PC-9 (cell line): ENCODE measurements around the gene HNRNPU. TPM values are rescaled to one million over a fixed set of nuclear protein-coding genes. Genes with fewer than 3 reads are reported as not detected.

Source experiments
- BruUV-seq: library from RNA; stranded (reverse); fragments of 400-500 nt; replicated peaks from 2 replicates; lab custom pipeline; 2021; lab: Mats Ljungman, UMichigan
- CTCF ChIA-PET: fragments of 300-600 bp; sonication (Branson Sonifier 250); formaldehyde crosslinking; loops from one replicate; lab custom pipeline; 2022; ENCODE audit warnings: antibody characterized with exemption; lab: Charles Lee
- POLR2A ChIA-PET: fragments of 300-600 bp; sonication (Branson Sonifier 250); formaldehyde crosslinking; loops from one replicate; lab custom pipeline; 2022; ENCODE audit warnings: antibody characterized with exemption; ENCODE audit not compliant: unreplicated experiment; lab: Charles Lee
- DNase-seq, 2 experiments: peaks; one replicate each; pipeline versions ENCODE4 v3.0.0 to v3.0.0-alpha.2; 2015 to 2022; ENCODE audit warnings: mixed read lengths in 1 of 2
- H2AFZ ChIP-seq: fragments of 200-600 bp; sonication (generic); 2 replicates; pipeline ENCODE4 v1.8.1; 2017; ENCODE audit warnings: antibody characterized with exemption
- H3F3A ChIP-seq: fragments of 200-600 bp; sonication (generic); 2 replicates; pipeline ENCODE4 v1.8.1; 2017; ENCODE audit warnings: antibody characterized with exemption, mild to moderate bottlenecking, low read depth; ENCODE audit not compliant: insufficient read depth
- H3K27ac ChIP-seq: fragments of 200-600 bp; sonication (generic); 2 replicates; pipeline ENCODE4 v1.6.1; 2016; ENCODE audit warnings: mixed run types
- H3K27me3 ChIP-seq: fragments of 200-600 bp; sonication (generic); 2 replicates; pipeline ENCODE4 v1.6.1; 2016; ENCODE audit warnings: low read depth, mixed run types; ENCODE audit not compliant: insufficient read depth
- H3K36me3 ChIP-seq: fragments of 200-600 bp; sonication (generic); 2 replicates; pipeline ENCODE4 v1.6.1; 2016; ENCODE audit warnings: low read depth, mixed run types
- H3K4me1 ChIP-seq: fragments of 200-600 bp; sonication (generic); replicated peaks from 2 replicates; pipeline ENCODE4 v1.6.1; 2016; ENCODE audit warnings: mixed run types; ENCODE audit not compliant: insufficient read depth
- H3K4me2 ChIP-seq: fragments of 200-600 bp; sonication (generic); 2 replicates; pipeline ENCODE4 v1.6.1; 2017; ENCODE audit warnings: mixed run types
- H3K4me3 ChIP-seq: fragments of 200-600 bp; sonication (generic); 2 replicates; pipeline ENCODE4 v1.6.1; 2016; ENCODE audit warnings: mixed run types
- H3K79me2 ChIP-seq: fragments of 200-600 bp; sonication (generic); 2 replicates; pipeline ENCODE4 v1.6.1; 2017; ENCODE audit warnings: low read depth, mixed run types
- H3K9me2 ChIP-seq: fragments of 200-600 bp; sonication (generic); 2 replicates; pipeline ENCODE4 v1.8.1; 2017; ENCODE audit warnings: mild to moderate bottlenecking; ENCODE audit not compliant: insufficient read depth
- H3K9me3 ChIP-seq: fragments of 200-600 bp; sonication (generic); 2 replicates; pipeline ENCODE4 v1.8.1; 2016; ENCODE audit warnings: low read depth; ENCODE audit not compliant: insufficient read depth
- H4K20me1 ChIP-seq: fragments of 200-600 bp; sonication (generic); 2 replicates; pipeline ENCODE4 v1.8.1; 2017; ENCODE audit not compliant: insufficient read depth
- CTCF ChIP-seq: fragments of 200-600 bp; sonication (generic); conservative IDR thresholded peaks from 2 replicates; pipeline ENCODE4 v1.6.1; 2017; ENCODE audit warnings: mixed run types, antibody characterized with exemption, mild to moderate bottlenecking, moderate library complexity
- EZH2 ChIP-seq: fragments of 200-600 bp; sonication (generic); IDR thresholded peaks from 2 replicates; pipeline ENCODE4 v1.8.0; 2017; ENCODE audit warnings: antibody characterized with exemption, low read depth
- intact Hi-C: fragments of 100-400 bp; cut with micrococcal nuclease; formaldehyde crosslinking; loops from one replicate; pipeline ENCODE4 v1.10.0; 2022; ENCODE audit not compliant: unreplicated experiment
- total RNA-seq: library from RNA; stranded (reverse); gene quantifications from 2 replicates; pipeline ENCODE4 v1.2.3, GENCODE V29; 2021

Gene HNRNPU
- total RNA-seq, 1 experiment from 2014 or later: 376 TPM

- Histone ChIP-seq H4K20me1 (peaks cover 21% of the 10 kb centered on the region), H3K9me2 (no peaks in the 10 kb centered on the region), H3K27ac (no peak overlapping the region), H3K27me3 (no peaks in the 10 kb centered on the region), H3F3A (peaks cover 85% of the 10 kb centered on the region), H3K9me3 (no peaks in the 10 kb centered on the region), H3K36me3 (peaks cover 68% of the 10 kb centered on the region), H3K4me3 (no peak overlapping the region), H3K4me1 (no peaks in the 10 kb centered on the region), H2AFZ (no peak overlapping the region), H3K79me2 (peaks cover 23% of the 10 kb centered on the region), H3K4me2 (no peak overlapping the region)
- CTCF ChIA-PET: no interaction called here
- intact Hi-C loops: no loop called here
- DNase-seq: no peak
- TF ChIP-seq CTCF (no peak), EZH2 (no peak)
- POLR2A ChIA-PET: no interaction called here
- no TSS peak for BruUV-seq
Measured at GRCh38 chr1:244846653-244847052, 17.7 kb downstream of the HNRNPU start.

DNA sequence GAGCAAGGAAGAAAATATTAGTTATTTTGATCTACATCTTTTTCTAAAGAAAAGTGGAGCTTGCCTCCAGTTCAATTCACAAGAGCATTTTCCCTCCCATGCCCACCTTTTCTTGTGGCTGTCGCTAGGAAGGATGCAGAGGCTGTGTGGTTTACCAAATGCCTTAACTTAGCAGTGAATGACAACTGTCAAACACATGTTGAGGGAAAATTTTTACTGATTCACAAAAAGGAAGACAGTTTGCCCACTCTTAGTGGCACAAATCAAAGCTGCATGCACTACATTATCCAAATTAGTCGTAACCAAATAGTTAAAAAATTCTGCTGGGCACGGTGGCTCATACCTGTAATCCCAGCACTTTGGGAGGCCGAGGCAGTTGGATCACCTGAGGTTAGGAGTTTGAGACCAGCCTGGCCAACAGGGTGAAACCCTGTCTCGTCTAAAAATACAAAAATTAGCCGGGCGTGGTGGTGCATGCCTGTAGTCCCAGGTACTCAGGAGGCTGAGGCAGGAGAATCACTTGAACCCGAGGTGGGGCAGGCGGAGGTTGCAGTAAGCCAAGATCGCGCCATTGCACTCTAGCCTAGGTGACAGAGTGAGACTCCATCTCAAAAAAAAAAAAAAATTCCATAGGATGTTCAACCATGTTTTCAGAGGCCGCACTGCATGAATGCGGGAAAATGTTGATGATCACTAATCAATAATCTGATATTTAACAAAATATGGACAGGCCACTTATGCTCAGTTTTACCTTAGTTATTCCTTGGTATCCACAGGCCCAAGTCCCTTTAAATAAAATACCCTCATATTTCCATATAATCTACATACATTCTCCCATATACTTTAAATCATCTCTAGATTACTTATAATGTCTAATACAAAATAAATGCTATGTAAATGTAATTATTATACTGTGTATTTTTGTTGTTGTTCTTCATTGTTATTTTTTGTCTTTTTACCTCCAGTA lies 19.9 kb downstream of the HNRNPU start:
- H3K36me3 ChIP-seq: peaks cover 77% of the 10 kb centered on the region
- H3K9me3 ChIP-seq: no peaks in the 10 kb centered on the region
- H3F3A ChIP-seq: peaks cover 89% of the 10 kb centered on the region
- intact Hi-C loops: no loop called here
- peaks cover 17% of the 10 kb centered on the region; the same call in 1 of the 2 replicates for H4K20me1 ChIP-seq
- BruUV-seq: TSS peak; percentile 15
- H3K27ac ChIP-seq: peak overlapping the region; percentile 8; the same call in 1 of the 2 replicates
- H3K27me3 ChIP-seq: no peaks in the 10 kb centered on the region
- TF ChIP-seq CTCF (no peak), EZH2 (no peak)
- H3K4me1 ChIP-seq: no peaks in the 10 kb centered on the region
- peaks cover 37% of the 10 kb centered on the region for H3K79me2 ChIP-seq
- no peak overlapping the region for H3K4me2 ChIP-seq
- ChIA-PET POLR2A (interaction anchor here (0.9 kb wide), 1 partner anchor 8 kb away, joined by 10 read pairs; no protein-coding TSS in a partner anchor), CTCF (no interaction called here)
- no peaks in the 10 kb centered on the region for H3K9me2 ChIP-seq
- H2AFZ ChIP-seq: no peak overlapping the region
- no peak for DNase-seq
- no peak overlapping the region for H3K4me3 ChIP-seq

GRCh38 chr1:244843148-244843978 lies 21.0 kb downstream of the HNRNPU start:
- H3K4me3 ChIP-seq: no peak overlapping the region
- ChIA-PET CTCF (no interaction called here), POLR2A (no interaction called here)
- peaks cover 73% of the 10 kb centered on the region for H3K36me3 ChIP-seq
- no peak overlapping the region for H3K4me2 ChIP-seq
- no peaks in the 10 kb centered on the region for H3K9me3 ChIP-seq
- no peak overlapping the region for H2AFZ ChIP-seq
- no peak for DNase-seq
- BruUV-seq: no TSS peak
- intact Hi-C loops: no loop called here
- H3F3A ChIP-seq: peaks cover 89% of the 10 kb centered on the region
- peak overlapping the region; percentile 8; the same call in 1 of the 2 replicates for H3K27ac ChIP-seq
- peaks cover 10% of the 10 kb centered on the region; the same call in 1 of the 2 replicates for H4K20me1 ChIP-seq
- no peaks in the 10 kb centered on the region for H3K27me3 ChIP-seq
- peaks cover 3% of the 10 kb centered on the region; the same call in 1 of the 2 replicates for H3K4me1 ChIP-seq
- peaks cover 44% of the 10 kb centered on the region for H3K79me2 ChIP-seq
- TF ChIP-seq CTCF: no peak
- no peak for TF ChIP-seq EZH2
- no peaks in the 10 kb centered on the region for H3K9me2 ChIP-seq
